Activated CD4-positive, CD25-positive, alpha-beta regulatory T cell treated with anti-CD3 and anti-CD28 coated beads, Interleukin-2, amount 50 U/mL, for 16 hours (primary cell): ENCODE measurements around the gene COX20.
A peak's percentile ranks its signal among the peaks of the same experiment; 100 is the strongest.
"Not testable (repeated sequence)": the region's sequence is repeated elsewhere in the genome, so short reads cannot be mapped to it uniquely, and the experiment has no call there.

Experiments
- DNase-seq: peaks from one replicate; pipeline ENCODE4 v3.0.0-alpha.2; 2020; ENCODE audit warnings: low read depth, low spot score

COX20 gene

DNA sequence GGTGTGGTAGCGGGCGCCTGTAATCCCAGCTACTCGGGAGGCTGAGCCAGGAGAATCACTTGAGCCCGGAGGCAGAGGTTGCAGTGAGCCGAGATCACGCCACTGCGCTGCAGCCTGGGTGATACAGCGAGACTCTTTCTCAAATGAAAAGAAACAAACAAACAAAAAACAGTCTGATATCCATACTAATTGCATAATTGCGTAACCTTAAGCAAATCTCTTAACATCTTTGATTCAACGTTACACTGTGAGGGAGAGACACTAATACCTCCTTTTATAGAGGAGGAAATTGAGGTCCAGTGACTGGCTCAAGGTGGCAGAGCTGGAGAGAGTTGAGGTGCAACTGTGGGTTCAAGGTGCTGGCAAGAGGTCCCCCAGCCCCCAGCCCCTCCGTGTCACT is 12.6 kb upstream of the COX20 start:
- no peak for DNase-seq

DNA sequence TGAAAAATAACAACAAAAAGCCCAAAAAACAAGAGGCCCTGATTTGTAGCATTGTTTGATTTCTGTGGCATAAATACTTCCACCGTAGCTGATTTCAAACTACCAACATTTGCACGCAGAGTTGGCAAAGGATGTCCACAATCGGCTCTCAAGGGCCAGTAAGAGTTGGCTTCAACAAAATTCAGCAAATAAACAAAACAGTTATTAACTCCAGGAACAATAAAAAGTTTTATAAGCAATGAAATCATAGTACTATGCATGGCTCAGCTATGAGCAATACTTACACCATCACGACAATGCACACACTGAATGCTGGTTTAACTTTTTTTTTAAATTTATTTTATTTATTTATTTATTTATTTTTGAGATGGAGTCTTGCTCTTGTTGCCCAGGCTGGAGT is 8.7 kb upstream of the COX20 start:
- no peak for DNase-seq

DNA sequence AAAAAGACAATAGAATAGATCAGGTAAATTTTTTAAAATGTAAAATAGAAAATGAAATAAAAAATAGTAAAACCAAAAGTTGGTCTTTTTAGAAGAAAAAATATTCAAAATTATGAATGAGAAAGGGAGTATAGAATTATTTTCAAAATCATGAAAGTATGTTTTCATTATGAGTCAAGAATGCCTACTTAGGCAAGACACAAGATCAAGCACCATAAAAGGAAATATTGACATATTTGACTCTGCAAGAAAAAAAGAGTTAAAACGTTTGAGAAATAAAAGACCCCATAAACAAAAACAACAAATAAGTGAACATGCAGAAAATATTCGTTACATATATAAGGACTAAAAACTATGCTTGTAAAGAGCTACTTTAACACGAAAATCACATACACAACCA is 4.8 kb upstream of the COX20 start:
- DNase-seq: no peak

DNA sequence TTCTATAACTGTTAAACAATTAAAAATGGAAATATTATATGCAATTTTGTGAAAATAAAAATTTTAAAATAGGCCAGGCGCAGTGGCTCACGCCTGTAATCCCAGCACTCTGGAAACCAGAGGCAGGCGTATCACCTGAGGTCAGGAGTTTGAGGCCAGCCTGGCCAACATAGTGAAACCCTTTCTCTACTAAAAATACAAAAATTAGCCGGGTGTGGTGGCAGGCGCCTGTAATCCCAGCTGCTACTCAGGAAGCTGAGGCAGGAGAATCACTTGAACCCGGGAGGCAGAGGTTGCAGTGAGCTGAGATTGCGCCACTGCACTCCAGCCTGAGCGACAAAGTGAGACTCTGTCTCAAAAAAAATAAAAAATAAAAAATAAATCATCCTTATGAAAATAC is 2.2 kb upstream of the COX20 start:
- DNase-seq: not testable (repeated sequence)

DNA sequence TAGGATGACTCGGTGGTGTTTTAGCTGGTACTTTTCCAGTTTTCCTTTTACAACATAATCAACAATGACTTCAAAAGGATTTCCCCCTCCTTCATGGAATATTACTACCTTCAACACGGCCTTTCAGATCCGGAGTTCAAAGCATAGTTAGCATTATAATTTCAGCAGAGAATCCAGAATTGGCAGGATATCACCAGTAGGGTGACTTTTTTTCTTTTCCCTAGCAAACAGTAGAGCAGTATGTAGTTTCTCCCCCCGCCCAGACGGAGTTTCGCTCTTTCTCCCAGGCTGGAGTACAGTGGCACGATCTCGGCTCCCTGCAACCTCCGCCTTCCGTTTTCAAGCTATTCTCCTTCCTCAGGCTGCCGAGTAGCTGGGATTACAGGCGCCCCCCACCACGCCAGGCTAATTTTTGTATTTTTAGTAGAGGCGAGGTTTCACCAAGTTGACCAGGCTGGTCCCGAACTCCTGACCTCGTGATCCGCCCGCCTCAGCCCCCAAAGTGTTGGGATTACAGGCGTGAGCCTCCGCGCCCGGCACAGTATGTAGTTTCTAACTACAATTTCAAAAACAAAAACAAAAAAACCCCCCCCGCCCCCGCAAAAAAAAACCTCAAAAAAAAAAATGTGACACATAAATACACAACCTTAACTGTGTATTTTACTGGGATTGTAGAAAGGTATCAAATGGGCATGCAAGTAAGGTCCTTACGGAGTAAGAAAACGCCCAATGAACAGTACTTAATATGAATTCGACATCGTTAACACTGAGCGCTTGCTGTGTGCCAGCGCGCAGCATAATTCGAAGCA is 1.5 kb upstream of the COX20 start:
- DNase-seq: peak; percentile 23

DNA sequence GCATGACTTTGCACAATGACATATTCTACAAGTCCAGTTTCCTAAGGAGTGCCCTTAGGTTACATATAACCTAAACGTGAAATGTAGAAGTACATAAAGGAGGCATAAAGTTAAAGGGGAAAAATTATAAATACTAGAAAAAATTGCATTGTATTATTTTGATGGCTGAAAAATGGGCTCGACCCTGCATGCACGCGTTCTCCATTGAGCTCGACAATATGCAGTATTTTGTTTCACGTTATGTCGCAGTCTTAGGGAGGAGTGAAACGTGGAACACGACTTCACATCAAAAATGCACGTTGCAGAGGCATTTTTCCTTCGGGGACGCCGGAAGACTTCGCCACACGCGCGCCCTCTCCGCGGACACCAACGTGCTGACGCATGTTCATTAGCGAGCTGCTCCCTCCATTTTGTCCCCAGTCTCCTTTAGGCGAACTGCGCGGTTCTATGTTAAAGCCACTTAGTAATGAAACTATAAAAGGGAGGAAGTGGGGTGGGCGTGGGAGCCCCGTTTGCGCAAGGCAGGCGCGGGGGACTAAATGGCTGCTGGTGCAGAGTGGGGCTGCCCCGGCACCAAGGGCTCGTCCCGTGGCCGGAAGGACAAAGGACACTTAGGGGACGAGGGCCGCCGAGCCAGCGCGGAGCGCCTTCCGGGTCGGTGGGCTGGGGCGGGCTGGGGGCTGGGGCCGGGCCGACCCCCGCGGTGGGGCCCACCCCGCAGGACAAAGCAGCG is 749 bp upstream of the COX20 start:
- peak; percentile 82 for DNase-seq

DNA sequence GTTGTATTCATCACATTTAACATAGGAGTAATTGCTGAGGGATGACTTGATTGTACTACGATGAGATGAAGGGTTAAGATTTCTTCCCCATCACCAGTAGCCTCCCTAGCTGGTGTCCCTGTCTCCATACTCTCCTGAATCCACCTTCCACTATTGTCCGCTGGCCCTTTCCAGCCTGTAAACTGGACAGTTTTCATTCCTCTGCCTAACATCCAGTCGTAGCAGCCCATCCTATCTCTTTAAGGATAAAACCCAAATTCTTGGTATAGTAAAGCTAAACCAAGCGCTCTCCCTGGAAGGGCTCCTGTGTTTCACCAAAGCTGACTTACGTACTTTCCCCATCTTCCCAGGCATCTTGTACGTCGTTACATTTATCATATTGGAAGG is 670 bp downstream of the COX20 start:
- DNase-seq: no peak

DNA sequence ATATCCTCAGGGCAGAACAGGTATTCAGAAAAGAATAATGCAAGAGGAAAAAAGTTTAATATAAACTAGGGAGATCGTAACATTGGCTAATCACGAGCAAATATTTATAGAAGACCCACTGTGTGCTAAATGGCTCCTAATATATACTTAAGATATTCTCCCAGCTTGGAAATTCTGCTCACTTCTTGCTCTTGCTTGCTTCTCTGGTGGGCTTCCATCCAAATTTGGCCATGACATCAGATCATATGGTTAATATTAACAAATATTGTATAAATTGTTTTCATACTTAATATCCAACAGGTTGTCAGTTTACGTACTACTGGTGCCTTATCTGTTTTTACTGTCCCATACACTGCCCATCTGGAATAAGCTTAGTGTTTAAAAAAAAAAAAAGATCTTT is 1.1 kb downstream of the COX20 start:
- no peak for DNase-seq

DNA sequence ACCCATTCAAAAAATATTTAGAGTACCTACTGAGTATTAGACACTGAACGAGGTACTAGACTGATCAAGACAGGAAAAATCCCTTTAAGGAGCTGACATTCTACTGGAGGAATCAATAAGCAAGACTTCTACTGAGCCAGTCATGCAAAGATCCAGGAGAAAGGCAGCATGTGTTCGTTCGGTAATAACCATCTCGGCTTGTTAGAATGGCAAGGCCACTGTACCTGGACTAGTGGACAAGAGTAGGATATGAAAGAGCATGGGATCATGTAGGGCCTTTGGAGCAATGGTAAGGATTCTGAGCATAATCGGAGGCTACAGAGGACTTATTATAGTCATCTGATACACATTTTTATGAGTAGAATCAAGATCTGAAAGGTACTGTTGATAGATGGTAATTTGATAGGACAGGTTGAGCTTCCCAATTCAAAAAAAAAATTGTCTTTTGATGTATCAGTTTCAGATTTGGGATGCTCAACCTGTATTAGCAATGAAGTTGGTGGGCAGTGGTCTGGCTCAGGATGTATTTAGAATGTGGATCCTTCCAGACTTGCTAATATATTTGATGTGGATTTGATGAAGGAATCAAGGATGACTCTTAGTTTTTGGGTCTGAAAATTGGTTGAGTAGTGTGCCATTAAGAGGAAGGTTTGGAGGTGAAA is 2.3 kb downstream of the COX20 start:
- DNase-seq: no peak

DNA sequence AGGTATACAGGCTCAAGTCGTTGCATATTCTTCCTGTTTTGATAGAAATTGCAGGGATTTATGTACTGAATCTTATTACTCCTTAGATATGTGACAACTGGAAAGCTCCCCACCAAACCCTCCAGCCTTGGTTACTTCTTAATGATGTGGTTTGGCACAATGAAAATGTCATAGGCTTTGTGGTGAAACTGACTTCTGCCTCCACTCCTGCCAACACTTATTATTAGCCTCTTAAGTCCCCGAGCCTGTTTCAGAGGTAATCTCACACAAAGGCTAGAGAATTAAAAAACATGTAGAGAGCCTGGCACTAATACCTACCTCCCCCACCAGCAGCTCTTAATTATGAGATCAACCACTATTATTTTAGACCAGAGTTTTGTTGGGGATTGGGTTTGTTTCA is 4.2 kb downstream of the COX20 start:
- DNase-seq: no peak

DNA sequence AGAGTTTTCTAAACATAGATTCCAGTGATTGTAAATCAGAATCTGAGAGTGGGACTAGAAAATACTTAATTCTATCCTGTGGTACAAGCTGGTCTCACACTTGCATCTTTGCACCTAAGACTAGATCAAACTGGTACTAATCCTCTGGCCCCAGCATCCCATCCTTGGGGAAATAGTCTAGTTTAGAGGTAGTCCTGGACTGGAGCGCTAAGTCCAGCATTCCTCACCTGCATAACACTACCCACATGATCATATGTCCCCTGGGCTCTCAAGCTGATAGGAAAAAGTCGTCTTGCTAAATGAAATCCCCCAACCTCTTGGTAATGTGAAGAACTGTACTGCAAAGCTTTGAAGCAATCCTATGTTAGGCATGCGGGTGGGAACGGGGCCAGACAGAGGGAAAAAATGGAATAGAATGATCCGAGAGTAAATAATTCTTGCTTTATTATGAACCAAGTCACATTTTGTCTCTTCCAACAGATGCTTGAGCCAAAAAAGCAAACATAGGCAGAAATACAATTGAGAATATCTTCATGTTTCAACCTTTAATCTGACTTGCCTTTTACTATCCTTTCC is 4.8 kb downstream of the COX20 start:
- no peak for DNase-seq

DNA sequence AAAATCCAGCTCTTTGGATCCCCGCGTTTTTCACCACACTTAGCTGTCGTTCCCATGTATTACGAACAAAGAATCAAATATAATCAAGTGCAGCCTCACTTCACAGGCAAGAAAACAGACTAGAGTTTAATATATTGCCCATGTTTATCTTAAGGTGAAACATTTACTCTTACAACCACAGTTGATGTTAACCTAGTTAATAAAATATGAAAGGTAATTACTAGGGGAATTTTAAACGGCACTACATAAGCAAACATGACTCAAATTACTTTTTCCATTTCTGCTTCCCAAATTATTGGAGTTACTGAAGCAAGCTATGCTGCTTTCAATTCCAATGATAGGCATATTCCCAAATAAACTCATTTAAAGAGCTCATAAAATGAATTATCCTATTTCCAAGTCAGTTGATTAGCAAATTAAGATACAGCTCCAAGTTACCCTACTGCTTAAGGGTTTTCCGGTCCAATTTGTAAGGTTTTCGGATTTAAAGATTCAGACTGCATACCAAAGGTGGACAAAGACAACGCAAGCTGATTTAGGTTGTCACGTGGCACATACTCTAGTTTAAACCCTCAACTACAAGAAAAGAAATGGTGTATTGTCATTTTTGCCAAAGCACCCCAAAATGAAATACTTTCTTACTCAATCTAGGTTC is 5.9 kb downstream of the COX20 start:
- DNase-seq: no peak

DNA sequence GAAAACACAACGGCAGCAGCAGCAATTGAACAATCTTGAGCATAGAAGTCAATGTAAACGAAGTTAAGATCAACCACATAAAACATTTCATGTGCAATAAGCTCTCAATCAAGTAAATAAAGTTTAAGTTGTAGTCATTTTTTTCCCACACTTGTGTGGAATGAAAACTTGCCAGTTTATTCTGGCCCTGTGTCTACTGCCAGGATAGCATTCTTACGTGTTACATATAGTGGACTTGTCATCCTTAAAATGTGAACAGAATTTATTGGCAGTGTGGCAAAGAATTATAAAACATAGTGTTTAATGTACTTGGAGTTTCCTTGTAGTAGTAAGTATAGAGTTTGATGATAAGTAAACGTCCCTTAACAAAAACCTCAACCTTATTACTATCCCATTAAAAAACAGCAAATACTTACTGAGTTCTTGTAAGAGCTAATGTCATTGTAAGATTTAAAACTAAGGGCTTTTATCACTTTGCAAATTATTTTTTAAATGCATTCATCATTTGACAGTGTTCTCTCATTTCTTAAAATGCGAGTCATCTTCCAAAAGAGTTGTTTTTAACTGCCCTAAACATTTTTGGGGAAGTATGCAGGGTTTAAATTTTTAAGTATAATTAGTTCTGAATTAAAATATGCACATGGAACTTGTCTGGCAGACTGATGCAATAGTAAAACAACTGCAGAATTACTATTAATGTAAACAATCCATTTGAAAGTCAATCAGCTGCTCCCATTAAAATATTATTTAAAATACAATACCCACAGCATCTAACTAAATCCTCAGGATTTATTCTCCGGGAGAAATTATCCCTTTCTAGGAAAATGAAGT is 7.9 kb downstream of the COX20 start:
- no peak for DNase-seq

DNA sequence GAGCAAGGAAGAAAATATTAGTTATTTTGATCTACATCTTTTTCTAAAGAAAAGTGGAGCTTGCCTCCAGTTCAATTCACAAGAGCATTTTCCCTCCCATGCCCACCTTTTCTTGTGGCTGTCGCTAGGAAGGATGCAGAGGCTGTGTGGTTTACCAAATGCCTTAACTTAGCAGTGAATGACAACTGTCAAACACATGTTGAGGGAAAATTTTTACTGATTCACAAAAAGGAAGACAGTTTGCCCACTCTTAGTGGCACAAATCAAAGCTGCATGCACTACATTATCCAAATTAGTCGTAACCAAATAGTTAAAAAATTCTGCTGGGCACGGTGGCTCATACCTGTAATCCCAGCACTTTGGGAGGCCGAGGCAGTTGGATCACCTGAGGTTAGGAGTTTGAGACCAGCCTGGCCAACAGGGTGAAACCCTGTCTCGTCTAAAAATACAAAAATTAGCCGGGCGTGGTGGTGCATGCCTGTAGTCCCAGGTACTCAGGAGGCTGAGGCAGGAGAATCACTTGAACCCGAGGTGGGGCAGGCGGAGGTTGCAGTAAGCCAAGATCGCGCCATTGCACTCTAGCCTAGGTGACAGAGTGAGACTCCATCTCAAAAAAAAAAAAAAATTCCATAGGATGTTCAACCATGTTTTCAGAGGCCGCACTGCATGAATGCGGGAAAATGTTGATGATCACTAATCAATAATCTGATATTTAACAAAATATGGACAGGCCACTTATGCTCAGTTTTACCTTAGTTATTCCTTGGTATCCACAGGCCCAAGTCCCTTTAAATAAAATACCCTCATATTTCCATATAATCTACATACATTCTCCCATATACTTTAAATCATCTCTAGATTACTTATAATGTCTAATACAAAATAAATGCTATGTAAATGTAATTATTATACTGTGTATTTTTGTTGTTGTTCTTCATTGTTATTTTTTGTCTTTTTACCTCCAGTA is 9.0 kb downstream of the COX20 start:
- DNase-seq: no peak

DNA sequence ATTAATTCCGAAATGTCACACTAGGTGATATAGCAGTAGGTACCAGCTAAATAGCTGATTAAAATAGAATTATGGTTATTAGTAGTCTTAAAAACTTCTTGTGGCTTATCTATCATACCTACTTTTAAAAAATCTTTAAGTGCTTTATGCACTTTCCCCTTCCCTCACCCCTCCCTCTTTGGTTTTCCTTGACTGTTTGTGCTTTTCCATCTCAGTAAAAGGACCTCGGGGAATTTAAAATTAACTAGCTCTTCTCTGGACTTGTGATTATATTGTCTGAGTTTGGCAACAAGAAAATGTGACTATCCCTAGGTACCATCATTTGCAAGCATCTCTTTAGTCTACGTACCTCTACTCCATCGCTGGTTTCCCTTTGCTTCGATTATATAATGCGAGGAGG is 11.2 kb downstream of the COX20 start:
- no peak for DNase-seq

DNA sequence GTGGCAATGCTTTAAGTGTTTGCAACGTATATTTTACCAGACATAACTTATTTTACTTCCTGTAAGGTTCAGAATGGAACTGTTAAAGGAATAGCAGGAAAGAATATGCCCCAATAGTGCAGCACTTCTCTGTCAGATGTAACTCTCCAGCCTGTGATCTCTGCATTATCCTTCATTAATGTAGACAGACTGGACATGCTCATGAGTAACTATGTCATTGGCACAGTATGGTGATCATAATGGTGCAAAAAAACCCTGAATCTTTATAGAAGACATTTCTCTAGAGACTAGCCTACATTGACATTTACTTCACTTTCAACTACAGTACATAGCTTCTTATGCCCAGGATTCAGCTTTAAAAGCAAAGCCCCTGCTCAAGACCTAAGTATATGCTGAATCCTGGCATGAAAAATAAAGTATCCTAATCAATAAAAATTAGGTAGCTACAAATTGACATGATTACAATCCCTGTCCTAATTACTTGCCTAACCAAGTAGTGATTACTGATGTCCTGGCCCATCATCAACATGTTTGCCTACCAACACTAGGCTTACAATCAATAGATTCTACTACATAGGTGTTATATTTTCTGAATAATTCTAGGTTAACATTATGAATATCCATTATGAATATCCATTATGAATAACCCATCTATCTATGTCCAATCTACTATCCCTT is 13.9 kb downstream of the COX20 start:
- DNase-seq: no peak

DNA sequence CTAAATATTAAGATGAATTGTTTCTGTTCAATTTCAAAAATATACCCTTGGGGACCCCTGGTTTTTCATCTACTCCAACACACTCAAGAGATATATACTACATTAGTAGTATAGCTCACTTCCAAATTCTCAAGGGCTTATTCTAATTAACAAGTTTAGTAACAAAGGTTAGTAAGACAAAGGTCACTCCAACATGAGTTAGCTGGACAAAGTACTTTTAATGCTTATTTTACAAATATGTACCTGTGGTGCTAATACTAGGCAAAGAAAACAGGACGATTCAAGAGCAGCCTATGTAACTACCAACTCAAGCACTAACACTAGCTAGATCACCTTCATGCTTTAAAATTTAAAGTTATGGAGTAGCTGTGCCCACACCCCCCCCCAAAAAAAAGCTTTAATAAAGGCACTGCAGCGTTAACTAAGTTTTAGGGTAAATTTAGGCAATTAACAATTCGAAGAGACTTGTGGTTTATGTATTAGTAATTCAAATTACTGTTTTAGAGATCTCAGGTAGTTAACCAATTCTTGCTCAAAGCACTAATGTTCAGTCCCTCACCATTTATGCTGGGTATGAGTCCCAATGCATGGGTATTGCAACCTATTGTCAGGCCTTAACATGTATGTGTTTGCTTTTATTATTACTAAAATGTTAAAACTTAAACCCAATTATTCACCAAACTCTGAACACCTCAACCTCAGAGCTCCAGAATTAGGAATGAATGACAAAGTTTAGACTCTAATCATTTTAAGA is 14.8 kb downstream of the COX20 start:
- no peak for DNase-seq

DNA sequence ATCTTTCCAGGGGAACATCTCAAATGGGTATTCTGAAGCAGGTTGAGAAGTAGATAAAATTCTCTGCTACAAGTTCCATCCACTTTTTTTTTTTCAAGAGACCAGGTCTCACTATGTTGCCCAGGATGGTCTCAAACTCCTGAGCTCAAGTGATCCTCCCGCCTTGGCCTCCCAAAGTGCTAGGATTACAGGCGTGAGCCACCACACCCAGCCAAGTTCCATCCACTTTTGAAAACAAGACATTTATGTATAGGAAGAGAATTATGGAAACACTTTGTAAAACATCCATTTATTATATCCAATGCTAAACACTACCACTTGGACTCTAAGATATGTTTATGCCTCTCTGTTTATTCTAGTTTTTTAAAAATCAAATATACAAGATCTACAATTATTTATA is 15.4 kb downstream of the COX20 start:
- DNase-seq: no peak
